GM21529 (cell line): ENCODE data around the gene RPL21.

Experiments used
- ATAC-seq: cut with Tn5 transposase; IDR thresholded peaks from one replicate; pipeline ENCODE4 v1.9.1; 2021; ENCODE audit not compliant: unreplicated experiment

Gene RPL21

DNA sequence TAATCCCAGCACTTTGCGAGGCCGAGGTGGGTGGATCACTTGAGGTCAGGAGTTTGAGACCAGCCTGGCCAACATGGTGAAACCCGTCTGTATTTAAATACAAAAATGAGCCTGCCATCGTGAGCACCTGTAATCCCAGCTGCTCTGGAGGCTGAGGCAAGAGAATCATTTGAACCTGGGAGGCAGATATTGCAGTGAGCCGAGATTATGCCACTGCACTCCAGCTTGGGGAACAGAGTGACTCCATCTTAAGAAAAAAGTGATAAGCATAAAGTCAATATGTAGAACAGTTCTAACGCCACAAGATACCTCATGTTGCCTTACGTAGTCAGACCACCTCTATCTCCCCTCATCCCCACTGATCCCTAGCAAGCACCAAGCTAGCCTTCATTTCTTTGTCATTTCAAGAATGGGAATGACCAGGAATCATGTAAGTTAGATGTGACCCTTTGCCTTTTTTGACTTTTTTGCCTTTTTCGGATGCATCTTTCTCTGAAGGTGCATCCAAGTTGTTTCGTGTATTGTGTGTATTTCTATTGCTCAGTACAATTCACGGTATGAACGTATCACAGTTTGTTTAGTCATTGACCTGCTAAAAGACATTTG is 6.4 kb downstream of the RPL21 start:
- ATAC-seq = no peak

DNA sequence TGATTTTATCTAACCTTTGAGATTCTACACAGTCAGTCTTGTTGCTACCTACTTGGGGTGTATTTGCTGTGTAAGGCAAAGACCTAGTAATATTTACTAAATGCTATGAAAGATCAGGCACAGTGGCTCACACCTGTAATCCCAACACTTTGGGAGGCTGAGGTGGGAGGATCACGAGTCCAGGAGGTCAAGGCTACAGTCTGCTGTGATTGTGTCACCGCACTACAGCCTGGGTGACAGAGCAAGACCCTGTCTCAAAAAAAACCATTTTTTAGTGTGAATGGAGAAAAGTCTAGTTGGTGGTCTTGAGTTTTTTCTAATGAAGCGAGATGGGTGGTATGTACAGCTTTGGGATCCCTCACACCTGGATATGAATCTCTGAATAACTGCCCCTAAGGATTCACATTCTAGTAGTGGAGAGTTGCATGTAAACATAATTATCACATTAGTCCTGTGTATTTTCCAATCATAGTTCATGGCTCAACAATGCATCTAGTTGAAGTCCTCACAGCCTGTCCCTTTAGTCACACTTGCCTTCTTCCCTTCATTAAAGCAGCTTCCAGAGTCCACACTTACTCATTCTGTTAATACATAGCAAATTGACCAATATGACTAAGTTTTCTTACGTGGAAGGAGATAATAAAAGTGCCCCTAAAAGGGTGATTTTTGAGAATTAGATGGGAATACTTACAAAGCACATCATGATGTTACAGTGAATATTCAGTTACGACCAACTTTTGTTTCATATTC is 7.5 kb downstream of the RPL21 start:
- no peak for ATAC-seq

DNA sequence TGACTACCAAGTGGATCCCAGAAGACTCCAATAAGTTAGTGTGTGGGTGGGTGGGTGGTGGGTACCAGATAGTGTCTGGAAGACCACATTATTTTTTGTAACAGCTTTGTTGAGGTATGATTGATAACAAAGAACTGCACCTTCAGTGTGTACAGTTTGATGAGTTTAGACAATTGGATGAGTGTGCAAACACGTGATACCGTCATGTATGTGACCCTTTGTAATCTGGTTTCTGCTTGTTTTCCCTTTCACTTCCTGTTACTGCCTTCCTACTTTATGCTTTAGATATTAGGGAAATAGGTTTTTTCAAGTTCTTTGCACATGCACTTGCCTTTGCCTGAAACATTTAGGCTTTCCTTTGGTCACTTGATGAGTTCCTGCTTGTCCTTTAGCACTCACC is 8.5 kb downstream of the RPL21 start:
- peak; percentile 50 for ATAC-seq

DNA sequence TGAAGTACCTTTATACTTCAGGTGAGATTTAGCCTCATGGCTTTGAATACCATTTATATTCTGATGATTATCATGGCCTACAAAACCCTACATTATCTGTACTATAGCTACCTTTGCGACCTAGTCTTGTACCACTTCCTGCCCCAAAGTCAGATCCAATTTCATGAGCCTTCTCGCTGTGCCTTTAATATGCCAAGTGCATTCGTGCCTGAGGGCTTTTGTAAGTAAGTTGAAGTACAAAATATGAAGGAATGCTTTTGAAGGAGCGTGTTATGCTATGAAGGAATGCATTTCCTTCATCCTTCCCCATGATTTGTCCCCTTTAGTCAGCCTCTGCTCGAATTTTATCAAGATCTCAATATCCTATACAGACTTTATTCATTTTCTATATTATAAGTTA is 10.0 kb downstream of the RPL21 start:
- no peak for ATAC-seq

DNA sequence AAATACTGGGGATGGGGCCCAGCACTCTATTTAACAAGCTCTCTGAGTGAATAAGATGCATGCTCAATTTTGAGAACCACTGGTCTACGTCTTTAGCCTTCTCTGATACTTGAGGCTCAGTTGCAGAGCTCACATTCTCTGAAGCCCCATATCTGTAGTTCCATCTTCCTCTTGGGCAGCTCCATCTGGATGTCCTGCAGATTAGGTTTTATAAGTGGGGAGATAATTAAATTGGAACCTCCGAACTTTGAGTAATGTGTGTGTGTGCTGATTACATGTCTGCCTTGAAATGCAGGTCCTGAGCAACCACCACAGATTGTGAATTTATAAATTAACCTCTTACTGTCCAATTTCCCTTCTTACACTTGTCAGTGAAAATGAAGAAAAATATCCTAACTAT is 12.1 kb downstream of the RPL21 start:
- ATAC-seq = no peak

DNA sequence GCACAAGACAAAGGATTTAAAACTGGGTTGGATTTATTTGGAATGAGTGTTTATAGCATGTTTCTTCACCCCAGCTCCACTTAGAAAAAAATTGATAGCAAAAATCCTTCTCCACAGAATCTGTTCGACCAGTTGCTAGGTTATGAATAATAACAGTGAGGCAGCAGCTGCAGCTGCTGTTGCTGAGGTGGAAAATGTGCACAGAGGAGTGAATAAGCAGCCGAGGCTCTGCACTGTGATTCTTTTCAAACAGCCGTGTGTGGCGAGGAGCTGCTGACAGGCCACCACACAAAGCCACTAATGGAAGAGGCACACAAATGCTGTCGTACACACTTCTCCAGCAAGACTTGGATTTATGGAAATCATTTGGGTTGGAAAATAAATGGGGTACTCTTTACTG is 12.8 kb downstream of the RPL21 start:
- no peak for ATAC-seq

GRCh38 chr13:27264648-27265047 is 13.3 kb downstream of the RPL21 start:
- no peak for ATAC-seq

- ATAC-seq = no peak
These were observed 15.6 kb downstream of the RPL21 start for GRCh38 chr13:27266917-27267316.

DNA sequence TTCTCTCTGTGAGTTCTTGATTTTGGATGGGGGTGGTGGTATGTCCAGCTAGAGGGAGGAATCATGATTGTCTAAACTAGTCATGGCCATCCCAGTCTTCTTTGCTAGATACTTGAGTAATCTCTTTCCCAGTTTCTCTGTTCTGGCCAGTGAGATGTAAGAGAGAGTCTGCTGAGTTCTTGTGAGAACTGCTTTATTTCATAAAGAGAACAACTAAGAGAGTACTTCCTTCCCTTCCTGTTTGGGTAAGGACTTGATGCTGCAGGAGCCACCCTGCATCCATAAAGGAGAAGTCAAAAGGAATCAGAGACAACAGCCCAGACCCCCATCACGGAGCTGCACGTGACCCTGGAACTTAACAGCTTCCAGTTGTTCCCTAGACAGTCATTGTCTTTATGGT is 16.2 kb downstream of the RPL21 start:
- ATAC-seq = no peak

DNA sequence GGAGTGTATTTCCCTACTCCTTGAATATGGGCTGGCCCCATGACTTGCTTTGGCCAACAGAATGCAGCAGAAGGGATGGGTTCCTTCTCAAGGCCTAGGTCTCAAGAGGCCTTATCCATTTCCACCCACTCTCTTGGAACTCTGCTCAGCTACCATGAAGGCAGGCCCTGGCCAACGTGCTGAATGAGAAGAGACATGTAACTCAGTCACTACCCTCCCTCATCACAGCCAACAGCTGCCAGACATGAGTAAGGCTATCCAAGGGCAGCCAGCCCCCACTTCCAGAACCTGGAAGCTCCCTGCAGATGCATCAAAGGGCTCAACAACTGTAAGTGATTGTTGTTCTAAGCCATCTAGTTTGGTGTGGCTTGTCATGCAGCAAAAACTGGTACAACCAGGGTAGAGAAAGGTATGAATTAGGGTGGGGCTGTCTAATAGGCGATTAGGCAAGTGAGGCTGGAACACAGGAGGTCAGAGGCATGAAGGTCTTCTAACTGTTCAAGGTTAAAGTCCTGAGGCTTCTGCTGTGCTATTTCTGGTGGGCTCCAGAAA is 17.8 kb downstream of the RPL21 start:
- no peak for ATAC-seq

- ATAC-seq = peak; percentile 86
These were observed 19.5 kb downstream of the RPL21 start, which contains the start of gene RASL11A for GRCh38 chr13:27270594-27271520. Gene RASL11A (plus strand): TSS chr13:27270830. CDS start chr13:27270945, 115 bp downstream.

GRCh38 chr13:27271570-27272096 is 20.3 kb downstream of the RPL21 start:
- no peak for ATAC-seq

DNA sequence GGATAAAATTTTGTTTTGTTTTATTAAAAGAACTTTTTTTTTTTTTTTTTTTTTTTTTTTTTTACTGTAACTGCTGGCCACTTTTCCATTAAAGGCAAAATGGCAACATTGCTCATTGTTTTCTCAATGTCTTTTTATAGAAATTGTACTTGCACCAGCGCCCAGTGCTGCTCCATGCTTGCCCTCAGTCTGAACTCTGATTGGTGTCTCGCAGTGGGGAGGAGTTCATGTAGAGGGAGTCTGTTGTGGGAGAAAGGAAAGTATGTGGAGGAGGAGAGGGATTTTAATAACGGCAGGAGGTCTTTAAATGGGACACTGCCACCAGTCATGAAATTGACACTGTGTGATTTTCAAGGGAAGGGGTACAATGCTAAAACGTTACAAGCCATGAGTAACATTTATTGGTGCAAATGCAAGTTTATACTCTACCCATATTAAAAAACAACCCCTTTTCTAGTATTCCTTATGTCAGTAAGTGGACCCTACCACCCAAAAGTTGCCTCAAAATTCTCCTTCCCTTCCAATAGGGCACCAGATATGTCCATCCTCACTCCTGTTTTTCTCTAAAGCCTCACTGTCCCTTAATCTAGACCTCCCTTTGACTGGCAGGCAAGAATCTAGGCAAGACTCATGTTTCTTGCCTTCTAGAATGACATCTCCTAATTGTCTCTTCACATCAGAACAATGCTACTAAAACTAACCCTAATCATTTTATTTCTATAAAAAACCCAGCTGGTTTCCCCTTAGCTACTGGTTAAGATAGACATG is 22.5 kb downstream of the RPL21 start:
- ATAC-seq = no peak

DNA sequence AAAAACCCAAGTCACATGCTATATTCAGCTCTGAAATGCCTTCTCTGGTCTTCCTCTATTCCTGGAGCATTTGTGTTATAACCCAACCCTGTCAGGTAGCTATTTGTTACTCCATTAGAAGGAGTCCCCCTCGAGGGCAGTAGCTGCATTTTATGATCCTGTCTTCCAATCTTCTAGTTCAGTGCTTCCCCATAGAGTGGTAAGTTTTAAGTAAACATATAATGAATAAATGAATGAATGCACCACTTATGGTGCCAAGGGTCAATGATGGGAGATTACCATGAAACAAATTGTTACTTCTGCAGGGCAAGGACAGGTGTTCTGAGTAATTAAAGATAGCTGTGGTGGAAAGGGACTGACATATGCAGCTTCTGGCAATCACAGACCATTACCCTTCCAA is 23.3 kb downstream of the RPL21 start:
- ATAC-seq = no peak

- no peak for ATAC-seq
These were observed 24.8 kb downstream of the RPL21 start for GRCh38 chr13:27276188-27276587.

GRCh38 chr13:27279506-27279905 is 28.1 kb downstream of the RPL21 start:
- no peak for ATAC-seq

GRCh38 chr13:27280009-27280656 is 28.8 kb downstream of the RPL21 start:
- no peak for ATAC-seq

DNA sequence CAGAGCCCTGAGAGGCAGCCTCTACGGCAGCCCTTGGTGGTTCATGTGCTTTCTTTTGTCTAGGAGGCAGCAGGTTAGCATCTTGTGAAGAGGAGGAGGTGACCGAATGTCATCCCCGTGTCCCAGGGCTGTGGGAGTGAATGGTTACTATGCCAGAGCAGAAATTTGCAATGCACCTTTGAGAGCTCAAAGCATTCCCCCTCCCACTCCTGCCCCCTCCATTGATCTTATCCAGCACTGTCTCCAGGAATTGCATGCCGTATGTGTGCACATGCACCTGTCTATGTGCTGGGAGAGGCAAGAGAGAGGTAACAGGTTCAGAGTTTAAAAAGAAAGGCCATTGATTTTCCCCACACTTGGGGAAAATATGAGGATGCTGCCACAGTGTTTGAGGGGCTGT is 29.5 kb downstream of the RPL21 start:
- ATAC-seq = no peak

- ATAC-seq = no peak
These were observed 30.1 kb downstream of the RPL21 start for GRCh38 chr13:27281420-27281819.
